GM11168 (cell line): Measurements from ENCODE around the gene TMEM74B.
"Not testable (repeated sequence)": the region's sequence is repeated elsewhere in the genome, so short reads cannot be mapped to it uniquely, and the experiment has no call there.

ENCODE experiments used
- in situ Hi-C: fragments of 300-500 bp; cut with MboI; formaldehyde crosslinking; loops from one replicate; pipeline ENCODE4 v1.12.0; 2022; ENCODE audit warnings: low sequenced_read_pairs; ENCODE audit not compliant: unreplicated experiment

TMEM74B gene

GRCh38 chr20:1150968-1151367 lies 33.8 kb downstream of the TMEM74B start:
- in situ Hi-C loops: no loop called here

DNA sequence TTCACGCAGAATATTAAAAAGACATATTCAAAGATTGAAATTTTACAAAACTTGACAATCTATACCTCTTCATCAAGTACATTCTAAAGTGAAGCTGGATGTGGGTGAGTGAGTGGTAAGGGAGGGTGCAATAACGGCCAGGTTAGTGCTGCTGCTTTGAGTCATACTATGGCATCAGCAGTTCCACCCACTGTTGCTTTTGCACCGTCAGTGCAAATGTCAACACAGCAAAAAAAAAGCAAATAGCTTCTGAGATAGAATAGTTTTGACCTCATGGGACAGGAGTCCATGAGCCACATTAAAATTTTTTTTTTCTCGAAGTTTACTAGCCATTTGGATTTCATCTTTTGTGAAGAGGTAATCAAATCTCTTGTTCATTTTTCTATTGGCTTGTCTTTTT lies 34.6 kb downstream of the TMEM74B start:
- in situ Hi-C loops: no loop called here

DNA sequence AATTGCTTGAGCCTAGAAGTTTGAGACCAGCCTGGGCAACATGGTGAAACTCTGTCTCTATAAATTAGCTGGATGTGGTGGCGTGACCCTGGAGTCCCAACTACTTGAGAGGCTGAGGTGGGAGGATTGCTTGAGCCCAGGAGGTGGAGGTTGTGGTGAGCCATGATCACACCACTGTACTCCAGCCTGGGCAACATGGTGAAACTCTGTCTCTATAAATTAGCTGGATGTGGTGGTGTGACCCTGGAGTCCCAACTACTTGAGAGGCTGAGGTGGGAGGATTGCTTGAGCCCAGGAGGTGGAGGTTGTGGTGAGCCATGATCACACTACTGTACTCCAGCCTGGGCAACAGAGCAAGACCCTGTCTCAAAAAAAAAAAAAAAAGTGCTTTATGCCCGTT lies 35.0 kb downstream of the TMEM74B start:
- in situ Hi-C loops: not testable (repeated sequence)

GRCh38 chr20:1146957-1147356 lies 37.8 kb downstream of the TMEM74B start:
- in situ Hi-C loops: no loop called here

DNA sequence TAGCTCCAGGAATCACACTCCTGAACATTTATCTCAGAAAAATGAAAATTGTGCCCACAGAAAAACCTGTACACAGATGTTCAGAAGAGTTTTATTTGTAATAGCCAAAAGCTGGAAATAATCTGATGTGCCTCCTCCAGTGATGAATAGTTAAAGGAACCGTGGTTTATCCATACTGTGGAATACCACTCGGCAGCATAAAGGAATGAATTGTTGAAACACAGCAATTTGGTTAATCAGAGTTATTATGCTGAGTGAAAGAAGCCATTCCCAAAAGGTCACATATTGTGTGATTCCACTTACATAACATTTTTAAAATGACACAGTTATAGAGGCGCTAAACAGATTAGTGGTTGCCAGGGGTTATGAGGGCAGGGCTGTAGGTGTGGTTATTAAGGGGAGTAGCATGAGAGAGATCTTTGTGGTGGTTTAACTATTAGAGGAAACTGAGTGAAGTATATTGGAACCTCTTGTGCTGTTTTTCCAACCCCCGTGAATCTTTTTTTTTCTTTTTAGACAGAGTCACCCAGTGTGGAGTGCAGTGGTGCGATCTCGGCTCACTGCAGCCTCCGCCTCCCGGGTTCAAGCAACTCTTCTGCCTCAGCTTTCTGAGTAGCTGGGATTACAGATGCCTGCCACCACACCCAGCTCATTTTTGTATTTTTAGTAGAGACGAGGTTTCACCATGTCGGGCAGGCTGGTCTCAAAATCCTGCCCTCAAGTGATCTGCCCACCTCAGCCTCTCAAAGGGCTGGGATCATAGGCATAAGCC lies 40.2 kb downstream of the TMEM74B start:
- in situ Hi-C loops: no loop called here

DNA sequence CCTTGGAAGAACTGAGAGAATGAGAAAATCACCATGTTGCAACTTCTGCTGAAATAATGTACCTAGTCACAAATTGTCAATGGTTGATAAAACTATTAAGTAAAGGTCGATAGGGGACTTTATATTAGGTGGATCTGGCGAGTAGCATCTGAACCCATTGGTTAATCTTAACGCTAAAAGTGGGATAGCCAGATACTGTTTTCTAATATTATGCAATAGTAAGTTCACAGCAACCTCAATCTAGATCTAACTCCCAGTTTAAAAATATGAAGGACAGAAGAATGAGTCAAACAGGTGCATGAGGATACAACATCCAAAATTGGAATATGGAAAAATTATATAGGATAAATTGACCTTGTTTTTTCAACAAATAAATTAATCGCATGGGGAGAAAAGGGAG lies 47.5 kb downstream of the TMEM74B start:
- in situ Hi-C loops: no loop called here

GRCh38 chr20:1134836-1135235 lies 49.9 kb downstream of the TMEM74B start:
- in situ Hi-C loops: no loop called here

- in situ Hi-C loops: no loop called here
These were observed 50.4 kb downstream of the TMEM74B start for GRCh38 chr20:1134355-1134754.

GRCh38 chr20:1131354-1131753 lies 53.4 kb downstream of the TMEM74B start:
- in situ Hi-C loops: no loop called here

GRCh38 chr20:1130847-1131246 lies 53.9 kb downstream of the TMEM74B start:
- in situ Hi-C loops: no loop called here
